Measurements from ENCODE around the gene OXSR1.
"Not testable (repeated sequence)": the region's sequence is repeated elsewhere in the genome, so short reads cannot be mapped to it uniquely, and the experiment has no call there.

Gene OXSR1

GRCh38 chr3:38224357-38224756 is 59.0 kb downstream of the OXSR1 start:
- no peak for DNase-seq (ENCODE audit: low spot score)

- no peak for DNase-seq (ENCODE audit: low spot score)
Observed at GRCh38 chr3:38226273-38226672, 60.9 kb downstream of the OXSR1 start.

- DNase-seq (ENCODE audit: low spot score), result no peak
Observed at GRCh38 chr3:38227989-38228388, 62.7 kb downstream of the OXSR1 start.

- DNase-seq (ENCODE audit: low spot score), result no peak
Observed at GRCh38 chr3:38229036-38229435, 63.7 kb downstream of the OXSR1 start.

- no peak for DNase-seq (ENCODE audit: low spot score)
Observed at GRCh38 chr3:38232701-38233100, 67.4 kb downstream of the OXSR1 start.

- DNase-seq (ENCODE audit: low spot score), result no peak
Observed at GRCh38 chr3:38235466-38235865, 70.1 kb downstream of the OXSR1 start.

- DNase-seq (ENCODE audit: low spot score), result no peak
Observed at GRCh38 chr3:38238416-38239008, 73.2 kb downstream of the OXSR1 start.

- not testable (repeated sequence) for DNase-seq (ENCODE audit: low spot score)
Observed at GRCh38 chr3:38242812-38243211, 77.5 kb downstream of the OXSR1 start.

GRCh38 chr3:38245930-38246329 is 80.6 kb downstream of the OXSR1 start:
- no peak for DNase-seq (ENCODE audit: low spot score)

- DNase-seq (ENCODE audit: low spot score), result no peak
Observed at GRCh38 chr3:38247366-38248035, 82.2 kb downstream of the OXSR1 start.

GRCh38 chr3:38250198-38250597 is 84.9 kb downstream of the OXSR1 start:
- no peak for DNase-seq (ENCODE audit: low spot score)

- no peak for DNase-seq (ENCODE audit: low spot score)
Observed at GRCh38 chr3:38251197-38251596, 85.9 kb downstream of the OXSR1 start.

GRCh38 chr3:38253704-38254103 is 88.4 kb downstream of the OXSR1 start:
- no peak for DNase-seq (ENCODE audit: low spot score)

GRCh38 chr3:38254872-38255271 is 89.5 kb downstream of the OXSR1 start:
- no peak for DNase-seq (ENCODE audit: low spot score)

GRCh38 chr3:38255627-38256026 is 90.3 kb downstream of the OXSR1 start:
- no peak for DNase-seq (ENCODE audit: low spot score)

GRCh38 chr3:38257583-38257982 is 92.2 kb downstream of the OXSR1 start:
- DNase-seq (ENCODE audit: low spot score), result no peak

GRCh38 chr3:38260474-38260873 is 95.1 kb downstream of the OXSR1 start:
- no peak for DNase-seq (ENCODE audit: low spot score)

GRCh38 chr3:38264353-38264771 is 99.0 kb downstream of the OXSR1 start:
- DNase-seq (ENCODE audit: low spot score), result no peak

GRCh38 chr3:38264779-38265178 is 99.4 kb downstream of the OXSR1 start:
- DNase-seq (ENCODE audit: low spot score), result no peak

GRCh38 chr3:38265604-38266307 is 100.4 kb downstream of the OXSR1 start, which contains the start of gene SLC22A13:
Gene SLC22A13 (plus strand): TSS chr3:38265812. CDS start chr3:38265861, 49 bp downstream.
- no peak for DNase-seq (ENCODE audit: low spot score)

GRCh38 chr3:38266810-38267209 is 101.5 kb downstream of the OXSR1 start:
- DNase-seq (ENCODE audit: low spot score), result no peak

- no peak for DNase-seq (ENCODE audit: low spot score)
Observed at GRCh38 chr3:38267662-38268061, 102.3 kb downstream of the OXSR1 start.

- DNase-seq (ENCODE audit: low spot score), result no peak
Observed at GRCh38 chr3:38268087-38268486, 102.8 kb downstream of the OXSR1 start.

Data from hematopoietic multipotent progenitor cell treated with erythropoietin and hydrocortisone succinate and interleukin-3 and kit ligand, for 17 days (in vitro differentiated cells).